GM23338 (cell line): ENCODE measurements around the gene CSTA.

ENCODE experiments used
- CREB1 ChIP-seq: fragments of 250-450 bp; sonication (Bioruptor Pico); IDR thresholded peaks from 2 replicates; pipeline ENCODE4 v1.5.0; 2020; ENCODE audit warnings: low read depth, mild to moderate bottlenecking, moderate library complexity
- CTCF ChIP-seq, 2 experiments: fragments of 200-600 bp in 1 of 2; sonication (generic) in 1 of 2; conservative IDR thresholded peaks; 2 replicates each; pipeline versions ENCODE4 v1.5.1 to v1.6.1; 2016 to 2017; ENCODE audit warnings: antibody characterized with exemption in 2 of 2, low read depth in 2 of 2, mild to moderate bottlenecking in 2 of 2, moderate library complexity in 1 of 2
- EZH2 ChIP-seq: fragments of 200-600 bp; sonication (generic); IDR thresholded peaks from one replicate; pipeline ENCODE4 v1.8.0; 2017; ENCODE audit warnings: antibody characterized with exemption, mild to moderate bottlenecking, low read depth; ENCODE audit not compliant: unreplicated experiment
- EZH2phosphoT487 ChIP-seq: fragments of 200-600 bp; sonication (generic); IDR thresholded peaks from one replicate; pipeline ENCODE4 v1.8.1; 2018; ENCODE audit warnings: antibody characterized with exemption; ENCODE audit not compliant: unreplicated experiment
- JUNB ChIP-seq: IDR thresholded peaks from one replicate; pipeline ENCODE4 v1.6.1; 2016; ENCODE audit warnings: antibody characterized with exemption; ENCODE audit not compliant: unreplicated experiment
- NANOG ChIP-seq: IDR thresholded peaks from 2 replicates; pipeline ENCODE4 v1.6.1; 2016; ENCODE audit warnings: antibody characterized with exemption, borderline replicate concordance
- POLR2AphosphoS5 ChIP-seq: IDR thresholded peaks from 2 replicates; pipeline ENCODE4 v1.6.1; 2016; ENCODE audit warnings: antibody characterized with exemption, low read depth
- STAT1 ChIP-seq: IDR thresholded peaks from one replicate; pipeline ENCODE4 v1.6.1; 2016; ENCODE audit warnings: antibody characterized with exemption; ENCODE audit not compliant: unreplicated experiment
- ZNF114 ChIP-seq: fragments of 250-450 bp; sonication (Bioruptor Pico); IDR thresholded peaks from 2 replicates; pipeline ENCODE4 v1.5.0; 2020; ENCODE audit warnings: mild to moderate bottlenecking, moderate library complexity
- ZNF331 ChIP-seq: fragments of 250-450 bp; sonication (Bioruptor Pico); IDR thresholded peaks from 2 replicates; pipeline ENCODE4 v1.5.0; 2020; ENCODE audit warnings: low read depth, mild to moderate bottlenecking, moderate library complexity
- TF ChIP-seq, protein P1 (sequence below): IDR thresholded peaks from one replicate; pipeline ENCODE4 v1.6.1; 2018; ENCODE audit warnings: antibody characterized with exemption; ENCODE audit not compliant: unreplicated experiment
- TF ChIP-seq, protein P2 (sequence below): IDR thresholded peaks from 2 replicates; pipeline ENCODE4 v1.6.1; 2016; ENCODE audit warnings: antibody characterized with exemption
- TF ChIP-seq, protein P3 (sequence below): fragments of 250-450 bp; sonication (Bioruptor Pico); IDR thresholded peaks from 2 replicates; pipeline ENCODE4 v1.5.0; 2020; ENCODE audit warnings: mild to moderate bottlenecking, moderate library complexity

- TF ChIP-seq EZH2phosphoT487 (no peak), CREB1 (CRISPR knock-in tag) (no peak), CTCF (conservative IDR thresholded peaks at IDR 0.05; ENCODE audit: low read depth in 2 of 2) (no peak), POLR2AphosphoS5 (no peak), NANOG (no peak), EZH2 (no peak), ZNF114 (CRISPR knock-in tag) (no peak), STAT1 (no peak), JUNB (no peak), ZNF331 (CRISPR knock-in tag) (no peak)
- TF ChIP-seq, protein P1, sequence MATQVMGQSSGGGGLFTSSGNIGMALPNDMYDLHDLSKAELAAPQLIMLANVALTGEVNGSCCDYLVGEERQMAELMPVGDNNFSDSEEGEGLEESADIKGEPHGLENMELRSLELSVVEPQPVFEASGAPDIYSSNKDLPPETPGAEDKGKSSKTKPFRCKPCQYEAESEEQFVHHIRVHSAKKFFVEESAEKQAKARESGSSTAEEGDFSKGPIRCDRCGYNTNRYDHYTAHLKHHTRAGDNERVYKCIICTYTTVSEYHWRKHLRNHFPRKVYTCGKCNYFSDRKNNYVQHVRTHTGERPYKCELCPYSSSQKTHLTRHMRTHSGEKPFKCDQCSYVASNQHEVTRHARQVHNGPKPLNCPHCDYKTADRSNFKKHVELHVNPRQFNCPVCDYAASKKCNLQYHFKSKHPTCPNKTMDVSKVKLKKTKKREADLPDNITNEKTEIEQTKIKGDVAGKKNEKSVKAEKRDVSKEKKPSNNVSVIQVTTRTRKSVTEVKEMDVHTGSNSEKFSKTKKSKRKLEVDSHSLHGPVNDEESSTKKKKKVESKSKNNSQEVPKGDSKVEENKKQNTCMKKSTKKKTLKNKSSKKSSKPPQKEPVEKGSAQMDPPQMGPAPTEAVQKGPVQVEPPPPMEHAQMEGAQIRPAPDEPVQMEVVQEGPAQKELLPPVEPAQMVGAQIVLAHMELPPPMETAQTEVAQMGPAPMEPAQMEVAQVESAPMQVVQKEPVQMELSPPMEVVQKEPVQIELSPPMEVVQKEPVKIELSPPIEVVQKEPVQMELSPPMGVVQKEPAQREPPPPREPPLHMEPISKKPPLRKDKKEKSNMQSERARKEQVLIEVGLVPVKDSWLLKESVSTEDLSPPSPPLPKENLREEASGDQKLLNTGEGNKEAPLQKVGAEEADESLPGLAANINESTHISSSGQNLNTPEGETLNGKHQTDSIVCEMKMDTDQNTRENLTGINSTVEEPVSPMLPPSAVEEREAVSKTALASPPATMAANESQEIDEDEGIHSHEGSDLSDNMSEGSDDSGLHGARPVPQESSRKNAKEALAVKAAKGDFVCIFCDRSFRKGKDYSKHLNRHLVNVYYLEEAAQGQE: no peak
- TF ChIP-seq, protein P2, sequence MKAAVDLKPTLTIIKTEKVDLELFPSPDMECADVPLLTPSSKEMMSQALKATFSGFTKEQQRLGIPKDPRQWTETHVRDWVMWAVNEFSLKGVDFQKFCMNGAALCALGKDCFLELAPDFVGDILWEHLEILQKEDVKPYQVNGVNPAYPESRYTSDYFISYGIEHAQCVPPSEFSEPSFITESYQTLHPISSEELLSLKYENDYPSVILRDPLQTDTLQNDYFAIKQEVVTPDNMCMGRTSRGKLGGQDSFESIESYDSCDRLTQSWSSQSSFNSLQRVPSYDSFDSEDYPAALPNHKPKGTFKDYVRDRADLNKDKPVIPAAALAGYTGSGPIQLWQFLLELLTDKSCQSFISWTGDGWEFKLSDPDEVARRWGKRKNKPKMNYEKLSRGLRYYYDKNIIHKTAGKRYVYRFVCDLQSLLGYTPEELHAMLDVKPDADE: no peak
- TF ChIP-seq, protein P3, sequence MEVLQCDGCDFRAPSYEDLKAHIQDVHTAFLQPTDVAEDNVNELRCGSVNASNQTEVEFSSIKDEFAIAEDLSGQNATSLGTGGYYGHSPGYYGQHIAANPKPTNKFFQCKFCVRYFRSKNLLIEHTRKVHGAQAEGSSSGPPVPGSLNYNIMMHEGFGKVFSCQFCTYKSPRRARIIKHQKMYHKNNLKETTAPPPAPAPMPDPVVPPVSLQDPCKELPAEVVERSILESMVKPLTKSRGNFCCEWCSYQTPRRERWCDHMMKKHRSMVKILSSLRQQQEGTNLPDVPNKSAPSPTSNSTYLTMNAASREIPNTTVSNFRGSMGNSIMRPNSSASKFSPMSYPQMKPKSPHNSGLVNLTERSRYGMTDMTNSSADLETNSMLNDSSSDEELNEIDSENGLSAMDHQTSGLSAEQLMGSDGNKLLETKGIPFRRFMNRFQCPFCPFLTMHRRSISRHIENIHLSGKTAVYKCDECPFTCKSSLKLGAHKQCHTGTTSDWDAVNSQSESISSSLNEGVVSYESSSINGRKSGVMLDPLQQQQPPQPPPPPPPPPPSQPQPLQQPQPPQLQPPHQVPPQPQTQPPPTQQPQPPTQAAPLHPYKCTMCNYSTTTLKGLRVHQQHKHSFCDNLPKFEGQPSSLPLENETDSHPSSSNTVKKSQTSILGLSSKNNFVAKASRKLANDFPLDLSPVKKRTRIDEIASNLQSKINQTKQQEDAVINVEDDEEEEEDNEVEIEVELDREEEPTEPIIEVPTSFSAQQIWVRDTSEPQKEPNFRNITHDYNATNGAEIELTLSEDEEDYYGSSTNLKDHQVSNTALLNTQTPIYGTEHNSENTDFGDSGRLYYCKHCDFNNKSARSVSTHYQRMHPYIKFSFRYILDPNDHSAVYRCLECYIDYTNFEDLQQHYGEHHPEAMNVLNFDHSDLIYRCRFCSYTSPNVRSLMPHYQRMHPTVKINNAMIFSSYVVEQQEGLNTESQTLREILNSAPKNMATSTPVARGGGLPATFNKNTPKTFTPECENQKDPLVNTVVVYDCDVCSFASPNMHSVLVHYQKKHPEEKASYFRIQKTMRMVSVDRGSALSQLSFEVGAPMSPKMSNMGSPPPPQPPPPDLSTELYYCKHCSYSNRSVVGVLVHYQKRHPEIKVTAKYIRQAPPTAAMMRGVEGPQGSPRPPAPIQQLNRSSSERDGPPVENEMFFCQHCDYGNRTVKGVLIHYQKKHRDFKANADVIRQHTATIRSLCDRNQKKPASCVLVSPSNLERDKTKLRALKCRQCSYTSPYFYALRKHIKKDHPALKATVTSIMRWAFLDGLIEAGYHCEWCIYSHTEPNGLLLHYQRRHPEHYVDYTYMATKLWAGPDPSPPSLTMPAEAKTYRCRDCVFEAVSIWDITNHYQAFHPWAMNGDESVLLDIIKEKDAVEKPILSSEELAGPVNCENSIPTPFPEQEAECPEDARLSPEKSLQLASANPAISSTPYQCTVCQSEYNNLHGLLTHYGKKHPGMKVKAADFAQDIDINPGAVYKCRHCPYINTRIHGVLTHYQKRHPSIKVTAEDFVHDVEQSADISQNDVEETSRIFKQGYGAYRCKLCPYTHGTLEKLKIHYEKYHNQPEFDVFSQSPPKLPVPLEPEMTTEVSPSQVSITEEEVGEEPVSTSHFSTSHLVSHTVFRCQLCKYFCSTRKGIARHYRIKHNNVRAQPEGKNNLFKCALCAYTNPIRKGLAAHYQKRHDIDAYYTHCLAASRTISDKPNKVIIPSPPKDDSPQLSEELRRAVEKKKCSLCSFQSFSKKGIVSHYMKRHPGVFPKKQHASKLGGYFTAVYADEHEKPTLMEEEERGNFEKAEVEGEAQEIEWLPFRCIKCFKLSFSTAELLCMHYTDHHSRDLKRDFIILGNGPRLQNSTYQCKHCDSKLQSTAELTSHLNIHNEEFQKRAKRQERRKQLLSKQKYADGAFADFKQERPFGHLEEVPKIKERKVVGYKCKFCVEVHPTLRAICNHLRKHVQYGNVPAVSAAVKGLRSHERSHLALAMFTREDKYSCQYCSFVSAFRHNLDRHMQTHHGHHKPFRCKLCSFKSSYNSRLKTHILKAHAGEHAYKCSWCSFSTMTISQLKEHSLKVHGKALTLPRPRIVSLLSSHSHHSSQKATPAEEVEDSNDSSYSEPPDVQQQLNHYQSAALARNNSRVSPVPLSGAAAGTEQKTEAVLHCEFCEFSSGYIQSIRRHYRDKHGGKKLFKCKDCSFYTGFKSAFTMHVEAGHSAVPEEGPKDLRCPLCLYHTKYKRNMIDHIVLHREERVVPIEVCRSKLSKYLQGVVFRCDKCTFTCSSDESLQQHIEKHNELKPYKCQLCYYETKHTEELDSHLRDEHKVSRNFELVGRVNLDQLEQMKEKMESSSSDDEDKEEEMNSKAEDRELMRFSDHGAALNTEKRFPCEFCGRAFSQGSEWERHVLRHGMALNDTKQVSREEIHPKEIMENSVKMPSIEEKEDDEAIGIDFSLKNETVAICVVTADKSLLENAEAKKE (CRISPR knock-in tag): no peak
These were observed 18.6 kb downstream of the CSTA start for GRCh38 chr3:122343654-122344053.
